HK-2 (cell line): Measurements from ENCODE around the gene GZMH.
"Not testable (repeated sequence)": the region's sequence is repeated elsewhere in the genome, so short reads cannot be mapped to it uniquely, and the experiment has no call there.

Experiments
- DNase-seq: peaks from one replicate; pipeline ENCODE4 v3.0.0-alpha.2; 2018; ENCODE audit not compliant: unreplicated experiment

Gene GZMH

DNA sequence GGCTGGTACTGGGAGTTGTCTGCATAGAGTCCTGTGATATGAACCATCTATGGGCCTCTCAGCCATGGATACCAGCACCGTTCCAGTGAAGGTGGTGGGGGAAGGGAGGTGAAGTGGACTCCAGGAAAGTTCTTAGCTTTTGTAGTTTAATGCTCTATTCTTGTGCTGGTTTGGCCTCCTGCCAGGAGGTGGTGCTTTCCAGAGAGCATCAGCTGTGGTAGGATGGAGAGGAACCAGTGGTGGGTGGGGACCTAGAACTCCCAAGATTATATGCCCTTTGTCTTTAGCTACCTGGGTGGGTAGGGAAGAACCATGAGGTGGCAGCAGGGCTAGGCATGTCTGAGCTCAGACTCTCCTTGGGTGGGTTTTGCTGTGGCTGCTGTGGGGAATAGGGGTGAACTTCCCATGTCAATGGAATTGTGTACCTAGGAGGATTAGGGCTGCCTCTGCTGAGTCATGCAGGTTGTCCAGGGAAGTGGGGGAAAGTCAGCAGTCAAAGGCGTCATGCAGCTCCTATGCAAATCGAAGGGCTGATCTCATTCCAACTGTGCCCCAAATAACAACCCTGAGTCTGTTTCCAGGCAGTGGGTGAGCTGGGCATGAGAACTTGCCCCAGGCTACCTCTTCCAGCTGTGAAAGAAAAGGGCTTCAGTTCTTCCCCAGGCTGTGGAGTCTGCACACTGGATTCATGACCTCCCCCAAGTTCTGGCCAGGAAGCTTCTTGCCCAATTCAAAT lies 14.2 kb downstream of the GZMH start:
- no peak for DNase-seq

DNA sequence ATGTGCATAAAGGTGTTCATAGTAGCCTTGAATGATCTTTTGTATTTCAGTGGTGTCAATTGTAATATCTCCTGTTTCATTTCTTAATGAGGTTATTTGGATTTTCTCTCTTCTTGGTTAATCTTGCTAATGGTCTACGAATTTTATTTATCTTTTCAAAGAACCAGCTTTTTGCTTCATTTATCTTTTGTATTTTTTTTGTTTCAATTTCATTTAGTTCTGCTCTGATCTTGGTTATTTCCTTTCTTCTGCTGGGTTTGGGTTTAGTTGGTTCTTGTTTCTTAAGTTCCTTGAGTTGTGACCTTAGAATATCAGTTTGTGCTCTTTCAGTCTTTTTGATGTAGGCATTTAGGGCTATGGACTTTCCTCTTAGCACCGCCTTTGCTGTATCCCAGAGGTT lies 18.5 kb downstream of the GZMH start:
- DNase-seq = not testable (repeated sequence)

DNA sequence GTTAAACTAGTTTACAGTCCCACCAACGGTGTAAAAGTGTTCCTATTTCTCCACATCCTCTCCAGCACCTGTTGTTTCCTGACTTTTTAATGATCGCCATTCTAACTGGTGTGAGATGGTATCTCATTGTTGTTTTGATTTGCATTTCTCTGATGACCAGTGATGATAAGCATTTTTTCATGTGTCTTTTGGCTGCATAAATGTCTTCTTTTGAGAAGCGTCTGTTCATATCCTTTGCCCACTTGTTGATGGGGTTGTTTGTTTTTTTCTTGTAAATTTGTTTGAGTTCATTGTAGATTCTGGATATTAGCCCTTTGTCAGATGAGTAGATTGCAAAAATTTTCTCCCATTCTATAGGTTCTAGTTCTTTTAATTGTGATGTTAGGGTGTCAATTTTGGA lies 25.1 kb downstream of the GZMH start:
- DNase-seq = not testable (repeated sequence)

DNA sequence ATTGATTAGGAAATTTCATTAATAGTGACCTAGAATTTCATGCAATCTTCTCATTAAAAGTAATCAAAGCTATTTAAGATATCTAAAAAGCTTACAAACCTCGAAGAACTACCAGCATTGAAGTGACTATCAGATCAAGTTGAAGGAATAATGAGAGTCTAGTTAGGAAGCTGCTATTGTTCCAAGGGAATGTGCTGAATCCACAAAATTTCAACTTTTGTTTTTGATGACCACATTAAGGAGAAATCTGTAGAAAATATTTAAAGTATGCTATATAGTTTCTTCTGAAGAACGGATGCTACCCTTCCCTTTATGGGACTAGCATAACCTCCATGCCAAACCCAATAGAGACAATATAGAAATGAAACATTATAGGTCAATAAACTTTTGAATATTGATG lies 30.9 kb downstream of the GZMH start:
- no peak for DNase-seq

DNA sequence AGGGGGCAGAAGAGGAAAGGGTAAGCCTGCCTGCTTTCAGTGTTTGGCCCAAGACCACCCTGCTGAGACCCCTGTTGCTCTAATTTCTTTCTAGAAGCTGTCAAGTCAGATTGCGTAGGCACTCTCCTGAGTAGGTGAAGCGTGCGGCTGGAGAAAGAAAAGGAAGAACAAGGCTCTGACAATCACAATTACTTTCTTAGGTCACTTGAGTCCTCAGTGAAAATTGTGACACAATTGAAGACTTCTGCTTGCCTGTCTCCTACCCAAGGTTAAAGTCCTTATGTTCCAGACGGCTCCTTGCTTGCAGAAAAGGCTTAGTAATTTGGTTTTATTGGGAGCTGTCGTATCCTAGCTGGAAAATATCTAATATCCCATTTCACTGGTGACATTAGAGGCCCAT lies 32.7 kb downstream of the GZMH start:
- no peak for DNase-seq

DNA sequence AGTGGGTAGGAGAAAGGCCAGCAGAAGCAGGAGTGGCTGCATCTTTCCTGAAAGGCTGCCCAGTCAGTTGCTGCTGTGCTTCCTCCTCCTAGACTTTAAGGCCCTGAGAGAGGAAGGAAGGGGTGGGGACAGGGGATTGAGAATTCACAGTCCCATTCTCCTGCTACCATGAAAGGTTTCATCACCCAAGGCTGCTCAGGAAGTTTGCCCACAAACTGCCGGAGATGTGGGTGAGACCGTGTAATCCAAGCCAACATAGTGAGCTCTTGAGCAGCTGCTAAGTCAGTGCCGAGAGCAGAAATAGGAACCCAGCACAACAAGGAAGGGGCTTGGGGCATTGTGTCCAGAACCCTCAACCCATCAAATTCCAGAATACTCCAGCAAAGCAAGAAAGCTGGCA lies 33.3 kb downstream of the GZMH start, which contains the start of gene CTSG:
CTSG (minus strand) TSS at position 69 of the 400 bp plus-strand sequence; CDS start at position 42, 27 bp downstream.
- DNase-seq = no peak

DNA sequence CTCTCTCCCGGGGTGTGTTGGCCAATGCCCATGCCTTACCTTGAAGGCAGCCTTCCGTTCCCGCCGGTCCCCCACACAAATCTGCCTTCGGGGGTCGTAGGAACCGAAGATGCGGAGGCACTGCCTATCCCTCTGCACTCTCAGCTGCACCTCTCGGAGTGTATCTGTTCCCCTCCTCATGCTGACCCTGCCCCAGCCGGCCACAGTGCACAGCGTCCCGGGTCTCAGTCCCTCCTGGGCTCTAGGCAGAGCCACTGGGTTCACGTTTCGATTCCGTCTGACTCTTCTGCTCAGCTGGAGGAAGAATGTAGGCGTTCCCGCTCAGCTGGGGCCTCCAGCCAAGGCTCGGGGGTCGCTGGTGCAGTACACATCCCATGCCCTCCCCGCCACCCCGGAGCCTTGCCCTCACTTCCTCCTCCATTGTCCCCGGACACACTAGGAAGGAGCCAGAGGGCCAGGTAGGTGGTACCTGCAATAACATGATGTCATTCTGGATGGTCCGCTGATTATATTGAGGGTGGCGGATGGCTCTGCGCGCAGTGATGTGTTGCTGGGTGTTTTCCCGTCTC lies 35.2 kb downstream of the GZMH start:
- no peak for DNase-seq

DNA sequence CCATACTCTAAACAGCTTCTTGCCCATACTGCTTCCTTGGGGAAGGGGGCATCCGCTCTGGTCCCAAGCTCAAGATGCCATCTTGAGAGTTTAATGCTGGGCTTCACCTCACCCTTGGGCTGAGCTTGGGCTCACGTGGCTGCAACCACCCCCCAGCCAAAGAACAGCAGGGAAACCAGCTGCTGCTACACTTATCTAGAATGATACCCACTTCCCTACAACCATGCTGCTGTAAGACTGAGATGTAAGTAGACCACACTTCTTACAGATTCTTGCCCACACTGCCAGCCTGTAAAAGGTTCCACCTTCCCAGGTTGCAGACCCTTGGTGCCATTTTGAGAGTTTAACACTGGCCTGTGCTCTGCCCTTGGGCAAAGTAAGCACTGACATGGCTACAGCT lies 43.2 kb downstream of the GZMH start:
- DNase-seq = no peak

DNA sequence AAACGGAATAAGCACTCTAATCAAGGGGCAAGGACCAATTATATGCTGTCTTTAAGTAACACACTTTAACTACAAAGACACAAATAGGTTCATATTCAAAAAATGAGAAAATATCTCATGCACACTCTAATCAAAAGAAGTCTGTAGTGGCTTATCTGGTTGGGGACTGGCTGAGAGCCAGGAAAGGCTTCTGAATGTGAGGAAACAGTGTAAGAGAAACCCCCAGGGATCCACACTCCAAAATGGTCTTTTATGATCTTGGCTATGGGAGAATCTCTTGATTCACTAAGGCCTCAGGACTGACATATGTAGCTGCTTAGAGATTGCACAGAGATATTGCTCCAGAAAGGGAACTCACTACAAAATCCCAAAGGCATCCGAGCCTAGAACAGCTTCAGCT lies 43.7 kb downstream of the GZMH start:
- no peak for DNase-seq

DNA sequence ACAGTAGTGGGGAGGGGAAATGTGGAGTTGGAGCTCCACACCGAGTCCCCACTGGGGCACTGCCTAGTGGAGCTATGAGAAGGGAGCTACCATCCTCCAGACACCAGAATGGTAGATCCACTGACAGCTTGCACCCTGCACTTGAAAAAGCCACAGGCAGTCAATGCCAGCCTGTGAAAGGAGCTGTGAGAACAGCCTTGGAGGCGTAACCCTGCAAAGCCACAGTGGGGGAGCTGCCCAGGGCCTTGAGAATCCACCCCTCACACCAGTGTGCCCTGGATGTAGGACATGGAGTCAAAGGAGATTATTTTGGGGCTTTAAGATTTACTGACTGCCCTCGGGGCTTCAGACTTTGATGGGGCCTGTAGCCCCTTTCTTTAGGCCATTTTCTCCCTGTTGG lies 46.0 kb downstream of the GZMH start:
- no peak for DNase-seq

DNA sequence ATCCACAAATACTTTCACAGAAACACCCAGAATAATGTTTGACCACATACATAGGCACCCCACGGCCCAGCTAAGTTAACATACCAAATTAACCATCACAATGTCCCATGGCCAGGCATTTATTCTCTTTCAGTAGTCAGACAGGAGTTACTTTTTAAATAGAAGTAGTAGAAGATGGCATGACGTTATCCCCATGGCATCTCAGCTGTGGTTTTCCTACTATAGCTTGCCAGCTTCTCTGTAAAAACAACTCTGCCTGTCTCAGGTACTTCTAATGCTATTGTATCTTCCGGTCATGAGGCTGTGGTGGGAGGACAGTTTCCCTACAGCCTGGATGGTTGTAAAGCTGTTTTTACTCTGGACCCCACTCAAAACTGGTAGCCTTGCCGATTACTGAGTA lies 52.7 kb downstream of the GZMH start:
- DNase-seq = peak; percentile 51
